Liver (tissue), 9 donors: ENCODE data around the gene POLR3H. TPM values are rescaled to one million over a fixed set of nuclear protein-coding genes. Genes with fewer than 3 reads are reported as not detected.

Experiments
- DNase-seq: peaks from one replicate; pipeline ENCODE4 v3.0.0-alpha.2; 2017; ENCODE audit warnings: low spot score
- H3K27ac ChIP-seq, 2 donors: one replicate each; pipeline ENCODE4 v1.7.0; 2013; ENCODE audit warnings: inconsistent platforms in 2 of 2, low read length in 2 of 2, control low read depth in 1 of 2, low read depth in 1 of 2, mild to moderate bottlenecking in 1 of 2
- H3K27me3 ChIP-seq, 4 donors: one replicate each; pipeline versions ENCODE4 v1.6.1 to v1.7.0; 2013; ENCODE audit warnings: low read length in 3 of 4, inconsistent platforms in 1 of 4, mild to moderate bottlenecking in 1 of 4, moderate library complexity in 1 of 4; ENCODE audit not compliant: control insufficient read depth in 4 of 4, insufficient read depth in 4 of 4
- H3K36me3 ChIP-seq, 4 donors: one replicate each; pipeline versions ENCODE4 v1.6.1 to v1.7.0; 2013; ENCODE audit warnings: low read length in 3 of 4, mild to moderate bottlenecking in 3 of 4, low read depth in 1 of 4, moderate library complexity in 1 of 4; ENCODE audit not compliant: control insufficient read depth in 4 of 4, insufficient read depth in 3 of 4
- H3K4me1 ChIP-seq, 4 donors: one replicate each; pipeline versions ENCODE4 v1.6.1 to v1.7.0; 2013; ENCODE audit warnings: low read length in 3 of 4, mild to moderate bottlenecking in 3 of 4, moderate library complexity in 1 of 4; ENCODE audit not compliant: control insufficient read depth in 4 of 4, insufficient read depth in 4 of 4
- H3K4me3 ChIP-seq, 3 donors: one replicate each; pipeline versions ENCODE4 v1.6.1 to v1.7.0; 2013; ENCODE audit warnings: low read length in 3 of 3, control low read depth in 1 of 3, low read depth in 1 of 3, mild to moderate bottlenecking in 1 of 3
- H3K9ac ChIP-seq, 2 donors: one replicate each; pipeline ENCODE4 v1.7.0; 2013; ENCODE audit warnings: low read length in 2 of 2, mild to moderate bottlenecking in 2 of 2, moderate library complexity in 2 of 2, control low read depth in 1 of 2, low read depth in 1 of 2
- H3K9me3 ChIP-seq, 4 donors: one replicate each; pipeline versions ENCODE4 v1.6.1 to v1.7.0; 2013; ENCODE audit warnings: low read length in 3 of 4; ENCODE audit not compliant: control insufficient read depth in 4 of 4
- ATF3 ChIP-seq: IDR thresholded peaks from 2 replicates; pipeline ENCODE4 v1.6.1; 2016; ENCODE audit warnings: antibody characterized with exemption
- CTCF ChIP-seq: fragments of 150-350 bp; IDR thresholded peaks from 2 replicates; pipeline ENCODE4 v1.5.1; 2017; ENCODE audit warnings: improper control_type of control experiment, low read depth, low read length; ENCODE audit not compliant: missing input control
- EGR1 ChIP-seq, 2 donors: IDR thresholded peaks; 2 replicates each; pipeline ENCODE4 v1.6.1; 2016 to 2018; ENCODE audit warnings: antibody characterized with exemption in 2 of 2, low read depth in 2 of 2
- FOXA1 ChIP-seq: IDR thresholded peaks from 2 replicates; pipeline ENCODE4 v1.6.1; 2016; ENCODE audit warnings: antibody characterized with exemption
- FOXA2 ChIP-seq: IDR thresholded peaks from 2 replicates; pipeline ENCODE4 v1.6.1; 2016; ENCODE audit warnings: antibody characterized with exemption
- GABPA ChIP-seq, 2 donors: IDR thresholded peaks in 1 of 2; conservative IDR thresholded peaks in 1 of 2; 2 replicates each; pipeline ENCODE4 v1.6.1; 2016; ENCODE audit warnings: antibody characterized with exemption in 2 of 2, mild to moderate bottlenecking in 1 of 2, moderate library complexity in 1 of 2
- HNF4A ChIP-seq, 2 donors: conservative IDR thresholded peaks; 2 replicates each; pipeline ENCODE4 v1.6.1; 2016; ENCODE audit warnings: antibody characterized with exemption in 2 of 2, mild to moderate bottlenecking in 2 of 2
- HNF4G ChIP-seq: IDR thresholded peaks from 2 replicates; pipeline ENCODE4 v1.6.1; 2016; ENCODE audit warnings: antibody characterized with exemption
- JUND ChIP-seq, 2 donors: IDR thresholded peaks; 2 replicates each; pipeline ENCODE4 v1.6.1; 2016; ENCODE audit warnings: antibody characterized with exemption in 2 of 2
- RAD21 ChIP-seq, 2 donors: IDR thresholded peaks; 2 replicates each; pipeline ENCODE4 v1.6.1; 2016; ENCODE audit warnings: antibody characterized with exemption in 2 of 2, mild to moderate bottlenecking in 2 of 2
- REST ChIP-seq: IDR thresholded peaks from 2 replicates; pipeline ENCODE4 v1.6.1; 2016; ENCODE audit warnings: antibody characterized with exemption, mild to moderate bottlenecking
- RXRA ChIP-seq, 2 donors: IDR thresholded peaks; 2 replicates each; pipeline ENCODE4 v1.6.1; 2017 to 2018; ENCODE audit warnings: antibody characterized with exemption in 2 of 2, mild to moderate bottlenecking in 1 of 2
- SP1 ChIP-seq: IDR thresholded peaks from 2 replicates; pipeline ENCODE4 v1.6.1; 2018; ENCODE audit warnings: antibody characterized with exemption, mild to moderate bottlenecking
- TAF1 ChIP-seq: conservative IDR thresholded peaks from 2 replicates; pipeline ENCODE4 v1.6.1; 2016; ENCODE audit warnings: antibody characterized with exemption, mild to moderate bottlenecking
- YY1 ChIP-seq: IDR thresholded peaks from 2 replicates; pipeline ENCODE4 v1.6.1; 2016; ENCODE audit warnings: antibody characterized with exemption, mild to moderate bottlenecking
- WGBS: extraction: QIAGEN DNeasy Blood & Tissue Kit; methylation state at CpG from one replicate; pipeline ENCODE4 v1.1.7; 2013; 5-methylcytosine and 5-hydroxymethylcytosine counted together
- polyA plus RNA-seq, 2 donors: library from polyadenylated mRNA; stranded (reverse) in 1 of 2; unstranded in 1 of 2; fragments of 200-250 nt in 1 of 2; fragments of >200 nt in 1 of 2; fragmentation: Nextera tagmentation in 1 of 2; extraction: Ambion mirVana in 1 of 2; gene quantifications; one replicate each; pipeline versions ENCODE4 v1.2.1 to v1.2.3, GENCODE V29; 2013 to 2015
- total RNA-seq, 2 donors: library from RNA; depleted of rRNA; stranded (reverse); fragments of >200 nt; gene quantifications; one replicate each; pipeline ENCODE4 v1.2.3, GENCODE V29; 2014
- TF ChIP-seq, protein P1 (sequence below): IDR thresholded peaks from 2 replicates; pipeline ENCODE4 v1.6.1; 2016; ENCODE audit warnings: antibody characterized with exemption
- TF ChIP-seq, protein P2 (sequence below): IDR thresholded peaks from 2 replicates; pipeline ENCODE4 v1.6.1; 2016; ENCODE audit warnings: antibody characterized with exemption
- donor health status: healthy.
- donor health status: healthy.
- donor health status: healthy.
- donor health status: healthy.
- donor health status: healthy.

The POLR3H gene
- total and polyA plus RNA-seq, 4 donors, result 11.7 to 37.7 (median 27.1) TPM

DNA sequence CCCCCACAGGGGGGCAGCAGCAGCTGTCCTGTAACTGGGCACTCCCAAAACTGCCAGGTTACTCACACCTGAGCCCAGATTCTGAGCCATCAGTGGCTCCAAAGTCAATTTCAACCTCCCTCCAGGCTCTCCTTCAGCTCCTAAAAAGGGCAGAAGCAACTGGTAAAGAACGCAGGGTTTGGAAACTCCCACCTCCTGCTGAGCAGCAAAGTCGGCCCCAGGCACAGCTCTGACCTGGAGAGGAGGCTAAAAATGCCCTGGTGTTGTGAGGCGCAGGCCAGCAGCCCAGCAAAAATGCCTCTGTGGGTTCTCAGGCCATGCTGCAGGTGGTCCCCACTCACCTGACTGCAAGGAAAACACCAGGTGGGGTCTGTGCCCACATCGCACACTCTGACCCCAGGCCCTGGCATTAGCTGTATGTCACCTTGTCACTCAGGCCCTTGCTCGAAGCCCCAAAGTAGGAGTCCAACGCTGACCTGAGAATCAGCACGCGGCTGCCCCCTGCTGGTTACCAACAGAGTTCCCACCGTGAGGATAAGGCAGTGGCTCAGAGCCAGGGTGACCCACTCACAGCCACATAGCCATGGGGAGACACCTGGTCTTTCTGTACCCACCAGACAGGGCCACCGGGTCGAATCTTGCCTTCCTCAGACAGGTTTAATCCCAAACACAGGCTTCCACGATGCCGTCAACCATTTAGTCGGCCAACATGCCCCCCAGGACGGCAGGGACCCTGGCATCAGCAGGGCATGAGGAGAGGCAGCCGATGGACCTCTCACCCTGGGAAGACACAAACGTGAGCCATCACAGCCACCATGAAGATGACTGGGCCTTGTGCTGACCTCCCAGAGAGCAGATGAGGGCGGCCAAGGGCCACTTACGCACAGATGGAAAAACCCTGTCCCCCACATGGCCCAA lies 11.1 kb downstream of the POLR3H start:
- H3K4me1 ChIP-seq, result peaks cover 0 to 7% (median 5%) of the 10 kb centered on the region in 4 donors
- H3K36me3 ChIP-seq, result peaks cover 12 to 42% (median 13%) of the 10 kb centered on the region in 4 donors
- no peaks in the 10 kb centered on the region for H3K27me3 ChIP-seq
- no peak overlapping the region for H3K27ac ChIP-seq
- WGBS, result 58% methylated on average over 19 of the region's 19 CpGs
- H3K9me3 ChIP-seq, result no peaks in the 10 kb centered on the region
- TF ChIP-seq HNF4G, result no peak
- no peak for TF ChIP-seq GABPA (IDR thresholded peaks at IDR 0.05 in 1 of 2, conservative IDR thresholded peaks at IDR 0.05 in 1 of 2)
- TF ChIP-seq HNF4A (conservative IDR thresholded peaks at IDR 0.05), result no peak
- TF ChIP-seq, protein P1, sequence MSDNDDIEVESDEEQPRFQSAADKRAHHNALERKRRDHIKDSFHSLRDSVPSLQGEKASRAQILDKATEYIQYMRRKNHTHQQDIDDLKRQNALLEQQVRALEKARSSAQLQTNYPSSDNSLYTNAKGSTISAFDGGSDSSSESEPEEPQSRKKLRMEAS, result no peak
- peak; percentile 64 for TF ChIP-seq CTCF
- TF ChIP-seq EGR1 (IDR thresholded peaks at IDR 0.05; ENCODE audit: low read depth in 2 of 2), result no peak
- TF ChIP-seq, protein P2, sequence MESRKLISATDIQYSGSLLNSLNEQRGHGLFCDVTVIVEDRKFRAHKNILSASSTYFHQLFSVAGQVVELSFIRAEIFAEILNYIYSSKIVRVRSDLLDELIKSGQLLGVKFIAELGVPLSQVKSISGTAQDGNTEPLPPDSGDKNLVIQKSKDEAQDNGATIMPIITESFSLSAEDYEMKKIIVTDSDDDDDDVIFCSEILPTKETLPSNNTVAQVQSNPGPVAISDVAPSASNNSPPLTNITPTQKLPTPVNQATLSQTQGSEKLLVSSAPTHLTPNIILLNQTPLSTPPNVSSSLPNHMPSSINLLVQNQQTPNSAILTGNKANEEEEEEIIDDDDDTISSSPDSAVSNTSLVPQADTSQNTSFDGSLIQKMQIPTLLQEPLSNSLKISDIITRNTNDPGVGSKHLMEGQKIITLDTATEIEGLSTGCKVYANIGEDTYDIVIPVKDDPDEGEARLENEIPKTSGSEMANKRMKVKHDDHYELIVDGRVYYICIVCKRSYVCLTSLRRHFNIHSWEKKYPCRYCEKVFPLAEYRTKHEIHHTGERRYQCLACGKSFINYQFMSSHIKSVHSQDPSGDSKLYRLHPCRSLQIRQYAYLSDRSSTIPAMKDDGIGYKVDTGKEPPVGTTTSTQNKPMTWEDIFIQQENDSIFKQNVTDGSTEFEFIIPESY, result no peak
- peak; percentile 70 to 81 for TF ChIP-seq RAD21 (IDR thresholded peaks at IDR 0.05)
- no peak for TF ChIP-seq YY1
- TF ChIP-seq FOXA2, result no peak
- H3K4me3 ChIP-seq, result no peak overlapping the region
- no peak overlapping the region for H3K9ac ChIP-seq
- peak; percentile 90 for DNase-seq

GRCh38 chr22:41531715-41532477 lies 12.4 kb downstream of the POLR3H start:
- Histone ChIP-seq H3K9me3 (no peaks in the 10 kb centered on the region), H3K9ac (no peak overlapping the region), H3K36me3 (peaks cover 13 to 52% (median 17%) of the 10 kb centered on the region in 4 donors), H3K27ac (no peak overlapping the region), H3K4me1 (peaks cover 0 to under 1% (median 0%) of the 10 kb centered on the region in 4 donors), H3K4me3 (no peak overlapping the region), H3K27me3 (no peaks in the 10 kb centered on the region)
- WGBS, result 90% methylated on average over 17 of the region's 17 CpGs
- DNase-seq, result no peak
- TF ChIP-seq SP1 (no peak), TAF1 (no peak), RAD21 (IDR thresholded peaks at IDR 0.05) (no peak), YY1 (no peak), EGR1 (IDR thresholded peaks at IDR 0.05; ENCODE audit: low read depth in 2 of 2) (no peak), CTCF (no peak), JUND (IDR thresholded peaks at IDR 0.05) (no peak), RXRA (IDR thresholded peaks at IDR 0.05) (no peak), FOXA1 (no peak), GABPA (IDR thresholded peaks at IDR 0.05 in 1 of 2, conservative IDR thresholded peaks at IDR 0.05 in 1 of 2) (no peak), HNF4G (no peak), ATF3 (no peak), HNF4A (conservative IDR thresholded peaks at IDR 0.05) (no peak), REST (no peak)
- TF ChIP-seq, protein P1, result no peak
